ENCODE results near the gene PRH2. TPM values are rescaled to one million over a fixed set of nuclear protein-coding genes. Genes with fewer than 3 reads are reported as not detected.
A peak's percentile ranks its signal among the peaks of the same experiment; 100 is the strongest.

Gene PRH2
- total RNA-seq, 1 experiment from 2014 or later, result not detected

DNA sequence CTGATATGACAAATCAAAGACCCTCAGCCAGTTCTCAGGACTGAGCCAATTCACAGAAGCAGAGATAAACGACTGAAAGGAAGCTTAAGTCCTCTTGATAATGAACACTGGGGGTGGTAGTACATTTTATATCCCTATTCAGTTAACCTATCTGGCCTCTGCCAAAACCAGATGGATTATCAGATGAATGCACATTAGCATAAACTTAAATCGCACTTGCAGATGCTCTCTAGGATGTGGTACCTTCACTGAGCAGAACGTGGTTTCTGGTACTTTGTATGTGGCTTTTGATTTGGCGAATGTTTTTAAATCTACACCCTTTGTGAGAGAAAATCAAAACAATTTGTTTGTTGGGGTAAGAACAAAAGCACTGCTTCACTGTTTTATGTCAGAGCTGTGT is 31.2 kb downstream of the PRH2 start:
- no peak for DNase-seq (ENCODE audit: low read depth)

DNA sequence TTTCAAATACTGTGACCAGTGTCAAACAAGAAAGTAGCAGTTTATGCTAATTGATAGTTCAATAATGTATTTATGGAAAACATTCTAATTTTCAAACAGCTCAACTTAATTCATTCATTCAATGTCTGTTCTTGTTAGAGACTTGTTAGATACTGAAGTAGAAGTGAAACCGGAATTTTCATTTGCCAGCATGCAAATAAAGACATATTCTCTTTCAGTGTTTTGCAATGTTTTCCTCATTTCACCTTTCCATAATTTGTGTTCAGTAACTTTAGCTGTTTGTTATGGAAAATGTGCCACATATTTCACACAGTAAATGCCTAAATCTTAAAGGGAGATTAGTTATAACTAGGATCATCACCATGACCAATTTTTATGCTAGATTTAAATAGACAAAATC is 36.4 kb downstream of the PRH2 start:
- DNase-seq (ENCODE audit: low read depth), result no peak

GRCh38 chr12:10966314-10966713 is 37.3 kb downstream of the PRH2 start:
- DNase-seq (ENCODE audit: low read depth), result no peak

- peak; percentile 62 for DNase-seq (ENCODE audit: low read depth)
Observed at GRCh38 chr12:10967409-10967808, 38.4 kb downstream of the PRH2 start.

DNA sequence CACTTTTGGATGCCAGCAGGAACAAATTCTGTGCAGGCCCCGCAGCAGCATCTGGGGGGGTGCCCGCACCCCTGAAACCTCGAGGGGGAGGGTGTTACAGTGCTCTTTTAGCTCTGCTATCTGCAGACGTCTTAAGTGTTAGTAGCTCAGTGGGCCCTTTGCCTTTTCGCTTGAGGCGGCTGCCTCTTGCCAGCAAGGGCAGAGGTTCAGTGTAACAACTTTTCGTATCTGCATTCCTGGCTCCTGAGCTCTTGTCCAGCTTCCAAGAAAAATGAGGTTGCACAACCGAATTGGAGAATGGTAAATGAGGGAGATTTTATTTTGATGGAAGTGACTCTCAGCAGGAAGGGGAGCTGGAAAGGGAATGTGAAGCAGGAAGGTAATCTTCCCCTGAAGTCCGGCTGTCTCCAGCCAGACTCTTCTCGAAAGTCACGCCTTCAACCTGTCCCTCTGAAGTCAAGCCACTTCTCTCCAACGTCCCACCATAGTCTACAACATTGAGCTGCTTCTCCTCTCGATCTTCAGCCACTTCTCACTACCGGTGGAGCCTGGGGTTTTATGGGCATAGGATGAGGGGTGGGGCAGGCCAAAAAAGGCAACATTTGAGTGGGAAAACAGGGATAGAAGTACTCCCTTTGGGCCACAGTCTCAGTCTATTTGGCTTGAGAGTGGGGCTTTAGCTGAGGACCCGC is 39.9 kb downstream of the PRH2 start:
- peak; percentile 3 for DNase-seq (ENCODE audit: low read depth)

- DNase-seq (ENCODE audit: low read depth), result no peak
Observed at GRCh38 chr12:10974965-10975364, 45.9 kb downstream of the PRH2 start.

DNA sequence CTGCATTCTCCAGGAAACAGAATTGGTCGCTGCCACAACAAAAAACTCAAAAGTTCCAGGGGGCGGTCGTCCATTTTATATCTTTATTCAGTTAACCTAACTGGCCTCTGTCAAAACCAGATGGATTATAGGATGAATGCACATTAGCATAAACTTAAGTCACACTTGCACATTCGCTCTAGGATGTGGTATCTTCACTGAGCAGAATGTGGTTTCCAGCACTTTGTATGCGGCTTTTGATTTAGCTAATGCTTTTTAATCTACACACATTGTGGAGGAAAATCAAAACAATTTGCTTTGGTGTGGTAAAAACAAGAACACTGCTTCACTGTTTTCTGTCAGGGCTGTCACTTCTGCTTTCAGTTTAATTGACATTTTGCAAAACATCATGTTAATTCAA is 53.2 kb downstream of the PRH2 start:
- DNase-seq (ENCODE audit: low read depth), result no peak

Other genes starting within 250 kb of the PRH2 start
- gene YBX3, start 205.9 kb upstream of the PRH2 start, total RNA-seq (2014; rRNA removed; shearing (Covaris generic)), result 36.4 and 44.9 TPM in 2 replicates
- not detected in 2 replicates for gene TAS2R7, start 126.6 kb upstream of the PRH2 start, total RNA-seq (2014; rRNA removed; shearing (Covaris generic))
- gene TAS2R8, start 122.0 kb upstream of the PRH2 start, total RNA-seq (2014; rRNA removed; shearing (Covaris generic)), result 0.20 TPM in 1 of 2 replicates, not detected in the other
- not detected in 2 replicates for gene TAS2R9, start 119.1 kb upstream of the PRH2 start, total RNA-seq (2014; rRNA removed; shearing (Covaris generic))
- 0.60 and 0.68 TPM in 2 replicates for gene TAS2R10, start 102.9 kb upstream of the PRH2 start, total RNA-seq (2014; rRNA removed; shearing (Covaris generic))
- 1.3 and 2.2 TPM in 2 replicates for gene PRR4, start 79.8 kb upstream of the PRH2 start, total RNA-seq (2014; rRNA removed; shearing (Covaris generic))
- 3.5 and 10.7 TPM in 2 replicates for gene PRH1, start 45.0 kb upstream of the PRH2 start, total RNA-seq (2014; rRNA removed; shearing (Covaris generic))
- 0.20 and 0.48 TPM in 2 replicates for gene TAS2R13, start 19.7 kb upstream of the PRH2 start, total RNA-seq (2014; rRNA removed; shearing (Covaris generic))
- gene TAS2R14, start 10.0 kb downstream of the PRH2 start, total RNA-seq (2014; rRNA removed; shearing (Covaris generic)), result 0.98 and 1.9 TPM in 2 replicates
- 0.20 and 0.24 TPM in 2 replicates for gene TAS2R50, start 57.7 kb downstream of the PRH2 start, total RNA-seq (2014; rRNA removed; shearing (Covaris generic))
- 0.24 and 0.68 TPM in 2 replicates for gene TAS2R20, start 69.1 kb downstream of the PRH2 start, total RNA-seq (2014; rRNA removed; shearing (Covaris generic))
- gene TAS2R19, start 93.4 kb downstream of the PRH2 start, total RNA-seq (2014; rRNA removed; shearing (Covaris generic)), result 0.24 TPM in 1 of 2 replicates, not detected in the other
- 1.1 and 1.2 TPM in 2 replicates for gene TAS2R31, start 102.2 kb downstream of the PRH2 start, total RNA-seq (2014; rRNA removed; shearing (Covaris generic))
- gene TAS2R46, start 133.1 kb downstream of the PRH2 start, total RNA-seq (2014; rRNA removed; shearing (Covaris generic)), result not detected in 2 replicates
- gene TAS2R43, start 163.1 kb downstream of the PRH2 start, total RNA-seq (2014; rRNA removed; shearing (Covaris generic)), result 0.36 and 0.39 TPM in 2 replicates
- gene TAS2R30, start 205.4 kb downstream of the PRH2 start, total RNA-seq (2014; rRNA removed; shearing (Covaris generic)), result 0.60 and 0.98 TPM in 2 replicates
- gene SMIM10L1, start 242.0 kb downstream of the PRH2 start, total RNA-seq (2014; rRNA removed; shearing (Covaris generic)), result 7.9 and 10.2 TPM in 2 replicates